ENCODE measurements around the gene MOB1A. TPM values are rescaled to one million over a fixed set of nuclear protein-coding genes. Genes with fewer than 3 reads are reported as not detected.

MOB1A gene
- total RNA-seq, 1 donor from 2014 or later, result 56.8 TPM

GRCh38 chr2:74107071-74107470, 71.6 kb downstream of the MOB1A start:
- no peaks in the 10 kb centered on the region for H3K4me1 ChIP-seq
- peaks cover 5 to 8% of the 10 kb centered on the region in 2 donors for H3K36me3 ChIP-seq
- DNase-seq (ENCODE audit: low spot score in 2 of 2), result no peak
- no peak for TF ChIP-seq CTCF (IDR thresholded peaks at IDR 0.05)
- no peak overlapping the region for H3K27ac ChIP-seq
- no peaks in the 10 kb centered on the region for H3K27me3 ChIP-seq
- no peaks in the 10 kb centered on the region for H3K9me3 ChIP-seq
- no peak overlapping the region for H3K4me3 ChIP-seq
- intact Hi-C loops (cut with DNase I), result no loop called here

GRCh38 chr2:74105413-74105812, 73.3 kb downstream of the MOB1A start:
- H3K27ac ChIP-seq, result no peak overlapping the region
- no peak for DNase-seq (ENCODE audit: low spot score in 2 of 2)
- no peak overlapping the region for H3K4me3 ChIP-seq
- no peaks in the 10 kb centered on the region for H3K27me3 ChIP-seq
- no peaks in the 10 kb centered on the region for H3K4me1 ChIP-seq
- no peak for TF ChIP-seq CTCF (IDR thresholded peaks at IDR 0.05)
- no peaks in the 10 kb centered on the region for H3K9me3 ChIP-seq
- H3K36me3 ChIP-seq, result peaks cover 19 to 22% of the 10 kb centered on the region in 2 donors
- intact Hi-C loops (cut with DNase I), result no loop called here

- H3K36me3 ChIP-seq, result peaks cover 19 to 28% of the 10 kb centered on the region in 2 donors
- intact Hi-C loops (cut with DNase I), result no loop called here
- no peak overlapping the region for H3K27ac ChIP-seq
- H3K4me3 ChIP-seq, result no peak overlapping the region
- H3K9me3 ChIP-seq, result no peaks in the 10 kb centered on the region
- TF ChIP-seq CTCF (IDR thresholded peaks at IDR 0.05), result peak in 1 of 3 experiments; percentile 13
- no peaks in the 10 kb centered on the region for H3K4me1 ChIP-seq
- no peaks in the 10 kb centered on the region for H3K27me3 ChIP-seq
- no peak for DNase-seq (ENCODE audit: low spot score in 2 of 2)
Measured at GRCh38 chr2:74104839-74105238, 73.8 kb downstream of the MOB1A start.

- Histone ChIP-seq H3K27me3 (no peaks in the 10 kb centered on the region), H3K4me1 (no peaks in the 10 kb centered on the region), H3K4me3 (no peak overlapping the region), H3K9me3 (no peaks in the 10 kb centered on the region), H3K27ac (no peak overlapping the region), H3K36me3 (peaks cover 26 to 28% of the 10 kb centered on the region in 2 donors)
- DNase-seq (ENCODE audit: low spot score in 2 of 2), result no peak
- no peak for TF ChIP-seq CTCF (IDR thresholded peaks at IDR 0.05)
- intact Hi-C loops (cut with DNase I), result no loop called here
Measured at GRCh38 chr2:74103763-74104162, 74.9 kb downstream of the MOB1A start.

Other genes starting within 250 kb of the MOB1A start
- gene TET3, start 194.0 kb downstream of the MOB1A start, total RNA-seq, result 22.7 TPM
- gene BOLA3, start 31.0 kb downstream of the MOB1A start, total RNA-seq, result 47.3 TPM
- 31.7 TPM for gene MTHFD2, start 19.7 kb upstream of the MOB1A start, total RNA-seq
- 0.11 TPM for gene SLC4A5, start 164.5 kb upstream of the MOB1A start, total RNA-seq
- gene DCTN1, start 201.4 kb upstream of the MOB1A start, total RNA-seq, result 152 TPM
- gene C2orf81, start 242.7 kb upstream of the MOB1A start, total RNA-seq, result 10.3 TPM
- 5.5 TPM for gene WDR54, start 242.9 kb upstream of the MOB1A start, total RNA-seq